K562 (cell line): ENCODE results near the gene RUNX1. TPM values are rescaled to one million over a fixed set of nuclear protein-coding genes. Genes with fewer than 3 reads are reported as not detected.

Experiments used
- ATAC-seq: fragments of 200-7000 bp; cut with Tn5 transposase; 3 replicates; pipeline ENCODE4 v1.9.1; 2020; ENCODE audit warnings: moderate library complexity
- BruUV-seq: library from RNA; stranded (reverse); fragments of 400-500 nt; replicated peaks from 2 replicates; lab custom pipeline; 2021; lab: Mats Ljungman, UMichigan
- CTCF ChIA-PET: fragments of 300-600 bp; formaldehyde crosslinking; extraction: SDS; loops from one replicate; lab custom pipeline; 2021; ENCODE audit warnings: low intra/inter-chr PET ratio; lab: Yijun Ruan, JAX
- POLR2A ChIA-PET: fragments of 300-600, 350-650 bp; sonication (Branson Sonifier 250); formaldehyde crosslinking; extraction: SDS; loops from one replicate; lab custom pipeline; 2021; ENCODE audit warnings: antibody characterized with exemption, inconsistent platforms; lab: Yijun Ruan, JAX
- DNase-seq, 4 experiments: peaks; one replicate each; pipeline versions ENCODE4 v3.0.0 to v3.0.0-alpha.2; 2011 to 2018; ENCODE audit warnings: low spot score in 3 of 4, mixed read lengths in 3 of 4; ENCODE audit errors: extremely low read depth in 1 of 4
- FAIRE-seq: peaks from 2 replicates; lab custom pipeline; 2011; peaks lifted over from hg19 to GRCh38; lab: Jason Lieb, UNC
- H2AFZ ChIP-seq: 2 replicates; pipeline ENCODE4 v1.6.0; 2011; ENCODE audit warnings: low read depth, low read length, control low read depth, inconsistent platforms
- H3K27ac ChIP-seq: fragments of 200-600 bp; 3 replicates; pipeline ENCODE4 v1.8.0; 2011; ENCODE audit warnings: low read depth, mild to moderate bottlenecking, control low read depth, inconsistent platforms, low read length, moderate library complexity, mixed read lengths; ENCODE audit errors: extremely low read depth
- H3K27me3 ChIP-seq, 2 experiments: fragments of 300-600 bp in 1 of 2; 2 replicates in 1 of 2; 3 replicates in 1 of 2; pipeline versions ENCODE4 v1.6.0 to v1.8.0; 2011; ENCODE audit warnings: inconsistent platforms in 2 of 2, low read length in 2 of 2, mild to moderate bottlenecking in 1 of 2, mixed read lengths in 1 of 2, moderate library complexity in 1 of 2; ENCODE audit not compliant: control insufficient read depth in 2 of 2, insufficient read depth in 2 of 2
- H3K36me3 ChIP-seq: fragments of 300-600 bp; 3 replicates; pipeline ENCODE4 v1.8.0; 2011; ENCODE audit warnings: mild to moderate bottlenecking, low read length, inconsistent platforms; ENCODE audit not compliant: control insufficient read depth, insufficient read depth
- H3K4me1 ChIP-seq, 2 experiments: fragments of 200-600 bp in 1 of 2; replicated peaks in 1 of 2; 2 replicates in 1 of 2; 3 replicates in 1 of 2; pipeline versions ENCODE4 v1.5.1 to v1.8.0; 2011; ENCODE audit warnings: inconsistent platforms in 2 of 2, low read length in 2 of 2, mild to moderate bottlenecking in 1 of 2, mixed read lengths in 1 of 2, moderate library complexity in 1 of 2; ENCODE audit not compliant: control insufficient read depth in 2 of 2, insufficient read depth in 2 of 2
- H3K4me2 ChIP-seq: 2 replicates; pipeline ENCODE4 v1.6.1; 2011; ENCODE audit warnings: low read length, control low read depth, inconsistent platforms, mixed read lengths; ENCODE audit not compliant: insufficient read depth
- H3K4me3 ChIP-seq: fragments of 200-600 bp; sonication (generic), shearing (Covaris generic); 2 replicates; pipeline ENCODE4 v1.5.1; 2016; ENCODE audit warnings: control low read depth, inconsistent platforms
- H3K79me2 ChIP-seq: fragments of 200-600 bp; 3 replicates; pipeline ENCODE4 v1.8.0; 2011; ENCODE audit warnings: low read length, inconsistent platforms; ENCODE audit not compliant: control insufficient read depth, insufficient read depth
- H3K9ac ChIP-seq, 2 experiments: 2 replicates each; pipeline versions ENCODE4 v1.6.0 to v1.6.1; 2011; ENCODE audit warnings: low read depth in 2 of 2, low read length in 2 of 2, control low read depth in 1 of 2, inconsistent platforms in 1 of 2, mild to moderate bottlenecking in 1 of 2, mixed read lengths in 1 of 2; ENCODE audit not compliant: insufficient read depth in 1 of 2
- H3K9me1 ChIP-seq: one replicate; pipeline ENCODE4 v1.6.0; 2011; ENCODE audit warnings: inconsistent platforms, mild to moderate bottlenecking, low read length, moderate library complexity; ENCODE audit not compliant: control insufficient read depth, insufficient read depth
- H3K9me3 ChIP-seq: replicated peaks from 2 replicates; pipeline ENCODE4 v1.5.1; 2011; ENCODE audit warnings: low read depth, low read length, inconsistent platforms; ENCODE audit not compliant: control insufficient read depth, insufficient read depth
- H4K20me1 ChIP-seq: replicated peaks from 2 replicates; pipeline ENCODE4 v1.6.1; 2011; ENCODE audit warnings: low read length, inconsistent platforms, mixed read lengths; ENCODE audit not compliant: control insufficient read depth, insufficient read depth
- CBFA2T3 ChIP-seq: fragments of 450-650 bp; IDR thresholded peaks from 2 replicates; pipeline ENCODE4 v1.6.1; 2017
- CREBBP ChIP-seq: IDR thresholded peaks from one replicate; pipeline ENCODE4 v1.6.1; 2012; ENCODE audit warnings: low read depth, mild to moderate bottlenecking, control low read depth, inconsistent platforms, low read length
- FOXA3 ChIP-seq, 2 experiments: fragments of 450-650 bp in 1 of 2; sonication (generic) in 1 of 2; formaldehyde crosslinking; IDR thresholded peaks in 1 of 2; conservative IDR thresholded peaks in 1 of 2; 2 replicates each; pipeline versions ENCODE4 v1.4.0 to v1.8.0; 2020 to 2022; ENCODE audit warnings: mild to moderate bottlenecking in 2 of 2, missing genetic modification reagents in 1 of 2
- GABPB1 ChIP-seq: sonication (generic); formaldehyde crosslinking; IDR thresholded peaks from 2 replicates; pipeline ENCODE4 v1.8.0; 2022; ENCODE audit warnings: mild to moderate bottlenecking, missing genetic modification reagents
- JUN ChIP-seq, 2 experiments: sonication (generic) in 1 of 2; formaldehyde crosslinking in 1 of 2; IDR thresholded peaks; 2 replicates each; pipeline versions ENCODE4 v1.6.1 to v1.8.0; 2012 to 2022; ENCODE audit warnings: borderline replicate concordance in 2 of 2, mild to moderate bottlenecking in 2 of 2, improper control_type of control experiment in 1 of 2, low read depth in 1 of 2, low read length in 1 of 2, missing genetic modification reagents in 1 of 2
- NRF1 ChIP-seq, 2 experiments: fragments of 450-650 bp; IDR thresholded peaks in 1 of 2; conservative IDR thresholded peaks in 1 of 2; 2 replicates each; pipeline ENCODE4 v1.6.1; 2014; ENCODE audit warnings: mild to moderate bottlenecking in 2 of 2
- SMAD2 ChIP-seq: fragments of 150-350 bp; IDR thresholded peaks from 2 replicates; pipeline ENCODE4 v1.6.1; 2014; ENCODE audit warnings: low read depth, mild to moderate bottlenecking, low read length
- ZFPM2 ChIP-seq: fragments of 250-450 bp; sonication (Bioruptor Pico); IDR thresholded peaks from 2 replicates; pipeline ENCODE4 v1.5.1; 2022; ENCODE audit warnings: mild to moderate bottlenecking
- ZKSCAN3 ChIP-seq: fragments of 250-450 bp; sonication (Bioruptor Pico); IDR thresholded peaks from 2 replicates; pipeline ENCODE4 v1.4.0; 2020
- ZNF717 ChIP-seq: fragments of 250-450 bp; sonication (Bioruptor Pico); IDR thresholded peaks from 2 replicates; pipeline ENCODE4 v1.5.0; 2021
- WGBS: fragments of 100-300 bp; shearing (Covaris generic); methylation state at CpG from one replicate; pipeline ENCODE4 v1.1.6; 2016; ENCODE audit warnings: low coverage, mixed read lengths; ENCODE audit not compliant: insufficient coverage; ENCODE audit errors: missing lambda C conversion rate; 5-methylcytosine and 5-hydroxymethylcytosine counted together
- in situ Hi-C: fragments of 300-500 bp; cut with MboI; formaldehyde crosslinking; loops from 4 replicates; pipeline ENCODE4 v1.15.0; 2018; ENCODE audit warnings: inconsistent platforms, mixed read lengths
- intact Hi-C: fragments of 100-400 bp; cut with micrococcal nuclease; formaldehyde crosslinking; loops from 2 replicates; pipeline ENCODE4 v1.14.2; 2022
- polyA plus RNA-seq, 8 experiments: library from polyadenylated mRNA; depleted of rRNA in 4 of 8; stranded (reverse) in 5 of 8; unstranded in 3 of 8; fragments of >200 nt; fragmentation: Nextera tagmentation in 2 of 8; fragmentation: Illumina TruSeq in 1 of 8; extraction: Ambion mirVana in 2 of 8; extraction: Trizol in 1 of 8; gene quantifications; 2 replicates each; pipeline versions ENCODE4 v1.2.1 to v1.2.3, GENCODE V29; 2011 to 2014; ENCODE audit warnings: inconsistent platforms in 1 of 8, missing spikeins in 1 of 8
- total RNA-seq, 7 experiments: library from RNA; depleted of rRNA in 6 of 7; stranded (reverse); fragments of >200 nt in 6 of 7; fragmentation: Illumina TruSeq in 2 of 7; extraction: Trizol in 2 of 7; gene quantifications; 2 replicates each; pipeline versions ENCODE4 v1.2.1 to v1.2.3, GENCODE V29; 2011 to 2021; ENCODE audit warnings: low replicate concordance in 1 of 7
- TF ChIP-seq, protein P1 (sequence below): fragments of 250-450 bp; sonication (Bioruptor Pico); IDR thresholded peaks from 2 replicates; pipeline ENCODE4 v1.5.0; 2022; ENCODE audit warnings: mild to moderate bottlenecking
- TF ChIP-seq, protein P2 (sequence below), 2 experiments: fragments of 450-650 bp in 1 of 2; IDR thresholded peaks; 2 replicates each; pipeline ENCODE4 v1.6.1; 2011 to 2017; ENCODE audit warnings: low read depth in 2 of 2, antibody characterized with exemption in 1 of 2, borderline replicate concordance in 1 of 2, low read length in 1 of 2, mild to moderate bottlenecking in 1 of 2, mixed read lengths in 1 of 2; ENCODE audit not compliant: control insufficient read depth in 1 of 2
- TF ChIP-seq, protein P3 (sequence below): fragments of 450-650 bp; IDR thresholded peaks from 2 replicates; pipeline ENCODE4 v1.7.0; 2016; ENCODE audit warnings: borderline replicate concordance
- TF ChIP-seq, protein P4 (sequence below): fragments of 250-450 bp; sonication (Bioruptor Pico); IDR thresholded peaks from 2 replicates; pipeline ENCODE4 v1.5.0; 2020; ENCODE audit warnings: mild to moderate bottlenecking

The RUNX1 gene
- total and polyA plus RNA-seq, 9 of the 15 experiments (the other 6 are each of a cell fraction or from before 2014, with no cell fraction given) = 2.2 to 68.6 (median 17.8) TPM

DNA sequence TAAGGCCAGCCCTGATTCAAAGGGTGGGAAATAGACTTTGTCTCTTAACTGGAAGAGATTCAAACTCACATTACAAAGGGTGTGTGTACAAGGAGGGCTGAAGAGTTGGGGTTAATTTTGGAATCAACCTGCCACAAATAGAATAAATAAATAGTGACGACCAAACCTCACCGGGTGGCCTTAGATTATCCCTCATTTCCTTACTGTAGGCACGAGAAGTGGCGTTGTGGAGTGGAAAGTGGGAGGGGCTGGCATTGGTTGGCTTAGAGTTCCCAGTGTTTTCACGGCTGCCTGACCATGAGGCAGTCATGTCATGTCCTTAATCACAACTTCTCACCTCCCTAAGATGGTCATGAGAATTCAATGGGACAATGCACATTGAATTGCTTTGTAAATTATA is 21.3 kb upstream of the RUNX1 start:
- BruUV-seq = no TSS peak
- FAIRE-seq (no peak), ATAC-seq (no peak), DNase-seq (no peak)
- WGBS = 53% methylated on average over 5 of the region's 5 CpGs
- ChIA-PET CTCF (no interaction called here), POLR2A (interaction anchor here (0.6 kb wide), 1 partner anchor 18 kb away, joined by 3 read pairs; no protein-coding TSS in a partner anchor)
- Histone ChIP-seq H3K27ac (no peak overlapping the region), H3K27me3 (no peaks in the 10 kb centered on the region), H2AFZ (no peak overlapping the region), H3K9me1 (no peaks in the 10 kb centered on the region), H3K4me1 (no peaks in the 10 kb centered on the region; a peak in 1 of 5 replicates), H3K4me3 (no peak overlapping the region), H3K79me2 (no peaks in the 10 kb centered on the region), H3K9me3 (no peaks in the 10 kb centered on the region), H4K20me1 (no peaks in the 10 kb centered on the region), H3K4me2 (no peak overlapping the region), H3K36me3 (no peaks in the 10 kb centered on the region), H3K9ac (no peak overlapping the region)
- in situ Hi-C loops = no loop called here
- intact Hi-C loops = no loop called here
- TF ChIP-seq GABPB1 (no peak), FOXA3 (CRISPR knock-in tag; conservative IDR thresholded peaks at IDR 0.05 in 1 of 2, IDR thresholded peaks at IDR 0.05 in 1 of 2) (no peak), ZNF717 (no peak), JUN (IDR thresholded peaks at IDR 0.05; ENCODE audit: borderline replicate concordance, low read depth, low read length) (no peak), JUN (CRISPR knock-in tag; IDR thresholded peaks at IDR 0.05; ENCODE audit: borderline replicate concordance) (no peak), CBFA2T3 (no peak), ZFPM2 (no peak), NRF1 (conservative IDR thresholded peaks at IDR 0.05 in 1 of 2, IDR thresholded peaks at IDR 0.05 in 1 of 2) (no peak), CREBBP (no peak), ZKSCAN3 (CRISPR knock-in tag) (no peak), SMAD2 (no peak)
- TF ChIP-seq, protein P1, sequence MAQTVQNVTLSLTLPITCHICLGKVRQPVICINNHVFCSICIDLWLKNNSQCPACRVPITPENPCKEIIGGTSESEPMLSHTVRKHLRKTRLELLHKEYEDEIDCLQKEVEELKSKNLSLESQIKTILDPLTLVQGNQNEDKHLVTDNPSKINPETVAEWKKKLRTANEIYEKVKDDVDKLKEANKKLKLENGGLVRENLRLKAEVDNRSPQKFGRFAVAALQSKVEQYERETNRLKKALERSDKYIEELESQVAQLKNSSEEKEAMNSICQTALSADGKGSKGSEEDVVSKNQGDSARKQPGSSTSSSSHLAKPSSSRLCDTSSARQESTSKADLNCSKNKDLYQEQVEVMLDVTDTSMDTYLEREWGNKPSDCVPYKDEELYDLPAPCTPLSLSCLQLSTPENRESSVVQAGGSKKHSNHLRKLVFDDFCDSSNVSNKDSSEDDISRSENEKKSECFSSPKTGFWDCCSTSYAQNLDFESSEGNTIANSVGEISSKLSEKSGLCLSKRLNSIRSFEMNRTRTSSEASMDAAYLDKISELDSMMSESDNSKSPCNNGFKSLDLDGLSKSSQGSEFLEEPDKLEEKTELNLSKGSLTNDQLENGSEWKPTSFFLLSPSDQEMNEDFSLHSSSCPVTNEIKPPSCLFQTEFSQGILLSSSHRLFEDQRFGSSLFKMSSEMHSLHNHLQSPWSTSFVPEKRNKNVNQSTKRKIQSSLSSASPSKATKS = no peak
- TF ChIP-seq, protein P2, sequence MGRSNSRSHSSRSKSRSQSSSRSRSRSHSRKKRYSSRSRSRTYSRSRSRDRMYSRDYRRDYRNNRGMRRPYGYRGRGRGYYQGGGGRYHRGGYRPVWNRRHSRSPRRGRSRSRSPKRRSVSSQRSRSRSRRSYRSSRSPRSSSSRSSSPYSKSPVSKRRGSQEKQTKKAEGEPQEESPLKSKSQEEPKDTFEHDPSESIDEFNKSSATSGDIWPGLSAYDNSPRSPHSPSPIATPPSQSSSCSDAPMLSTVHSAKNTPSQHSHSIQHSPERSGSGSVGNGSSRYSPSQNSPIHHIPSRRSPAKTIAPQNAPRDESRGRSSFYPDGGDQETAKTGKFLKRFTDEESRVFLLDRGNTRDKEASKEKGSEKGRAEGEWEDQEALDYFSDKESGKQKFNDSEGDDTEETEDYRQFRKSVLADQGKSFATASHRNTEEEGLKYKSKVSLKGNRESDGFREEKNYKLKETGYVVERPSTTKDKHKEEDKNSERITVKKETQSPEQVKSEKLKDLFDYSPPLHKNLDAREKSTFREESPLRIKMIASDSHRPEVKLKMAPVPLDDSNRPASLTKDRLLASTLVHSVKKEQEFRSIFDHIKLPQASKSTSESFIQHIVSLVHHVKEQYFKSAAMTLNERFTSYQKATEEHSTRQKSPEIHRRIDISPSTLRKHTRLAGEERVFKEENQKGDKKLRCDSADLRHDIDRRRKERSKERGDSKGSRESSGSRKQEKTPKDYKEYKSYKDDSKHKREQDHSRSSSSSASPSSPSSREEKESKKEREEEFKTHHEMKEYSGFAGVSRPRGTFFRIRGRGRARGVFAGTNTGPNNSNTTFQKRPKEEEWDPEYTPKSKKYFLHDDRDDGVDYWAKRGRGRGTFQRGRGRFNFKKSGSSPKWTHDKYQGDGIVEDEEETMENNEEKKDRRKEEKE (IDR thresholded peaks at IDR 0.05; ENCODE audit: borderline replicate concordance in 1 of 2, control insufficient read depth in 1 of 2, low read depth in 2 of 2, low read length in 1 of 2) = no peak
- TF ChIP-seq, protein P3, sequence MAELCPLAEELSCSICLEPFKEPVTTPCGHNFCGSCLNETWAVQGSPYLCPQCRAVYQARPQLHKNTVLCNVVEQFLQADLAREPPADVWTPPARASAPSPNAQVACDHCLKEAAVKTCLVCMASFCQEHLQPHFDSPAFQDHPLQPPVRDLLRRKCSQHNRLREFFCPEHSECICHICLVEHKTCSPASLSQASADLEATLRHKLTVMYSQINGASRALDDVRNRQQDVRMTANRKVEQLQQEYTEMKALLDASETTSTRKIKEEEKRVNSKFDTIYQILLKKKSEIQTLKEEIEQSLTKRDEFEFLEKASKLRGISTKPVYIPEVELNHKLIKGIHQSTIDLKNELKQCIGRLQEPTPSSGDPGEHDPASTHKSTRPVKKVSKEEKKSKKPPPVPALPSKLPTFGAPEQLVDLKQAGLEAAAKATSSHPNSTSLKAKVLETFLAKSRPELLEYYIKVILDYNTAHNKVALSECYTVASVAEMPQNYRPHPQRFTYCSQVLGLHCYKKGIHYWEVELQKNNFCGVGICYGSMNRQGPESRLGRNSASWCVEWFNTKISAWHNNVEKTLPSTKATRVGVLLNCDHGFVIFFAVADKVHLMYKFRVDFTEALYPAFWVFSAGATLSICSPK = no peak
- TF ChIP-seq, protein P4, sequence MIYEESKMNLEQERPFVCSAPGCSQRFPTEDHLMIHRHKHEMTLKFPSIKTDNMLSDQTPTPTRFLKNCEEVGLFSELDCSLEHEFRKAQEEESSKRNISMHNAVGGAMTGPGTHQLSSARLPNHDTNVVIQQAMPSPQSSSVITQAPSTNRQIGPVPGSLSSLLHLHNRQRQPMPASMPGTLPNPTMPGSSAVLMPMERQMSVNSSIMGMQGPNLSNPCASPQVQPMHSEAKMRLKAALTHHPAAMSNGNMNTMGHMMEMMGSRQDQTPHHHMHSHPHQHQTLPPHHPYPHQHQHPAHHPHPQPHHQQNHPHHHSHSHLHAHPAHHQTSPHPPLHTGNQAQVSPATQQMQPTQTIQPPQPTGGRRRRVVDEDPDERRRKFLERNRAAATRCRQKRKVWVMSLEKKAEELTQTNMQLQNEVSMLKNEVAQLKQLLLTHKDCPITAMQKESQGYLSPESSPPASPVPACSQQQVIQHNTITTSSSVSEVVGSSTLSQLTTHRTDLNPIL (CRISPR knock-in tag) = no peak
